Activated CD4-positive, alpha-beta T cell treated with anti-CD3 and anti-CD28 coated beads, Interleukin-2, amount 50 U/mL, for 1 hour (primary cell): ENCODE measurements around the gene WDR82.

Experiments used
- DNase-seq: peaks from one replicate; pipeline ENCODE4 v3.0.0-alpha.2; 2020

WDR82 gene, protein sequence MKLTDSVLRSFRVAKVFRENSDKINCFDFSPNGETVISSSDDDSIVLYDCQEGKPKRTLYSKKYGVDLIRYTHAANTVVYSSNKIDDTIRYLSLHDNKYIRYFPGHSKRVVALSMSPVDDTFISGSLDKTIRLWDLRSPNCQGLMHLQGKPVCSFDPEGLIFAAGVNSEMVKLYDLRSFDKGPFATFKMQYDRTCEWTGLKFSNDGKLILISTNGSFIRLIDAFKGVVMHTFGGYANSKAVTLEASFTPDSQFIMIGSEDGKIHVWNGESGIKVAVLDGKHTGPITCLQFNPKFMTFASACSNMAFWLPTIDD

DNA sequence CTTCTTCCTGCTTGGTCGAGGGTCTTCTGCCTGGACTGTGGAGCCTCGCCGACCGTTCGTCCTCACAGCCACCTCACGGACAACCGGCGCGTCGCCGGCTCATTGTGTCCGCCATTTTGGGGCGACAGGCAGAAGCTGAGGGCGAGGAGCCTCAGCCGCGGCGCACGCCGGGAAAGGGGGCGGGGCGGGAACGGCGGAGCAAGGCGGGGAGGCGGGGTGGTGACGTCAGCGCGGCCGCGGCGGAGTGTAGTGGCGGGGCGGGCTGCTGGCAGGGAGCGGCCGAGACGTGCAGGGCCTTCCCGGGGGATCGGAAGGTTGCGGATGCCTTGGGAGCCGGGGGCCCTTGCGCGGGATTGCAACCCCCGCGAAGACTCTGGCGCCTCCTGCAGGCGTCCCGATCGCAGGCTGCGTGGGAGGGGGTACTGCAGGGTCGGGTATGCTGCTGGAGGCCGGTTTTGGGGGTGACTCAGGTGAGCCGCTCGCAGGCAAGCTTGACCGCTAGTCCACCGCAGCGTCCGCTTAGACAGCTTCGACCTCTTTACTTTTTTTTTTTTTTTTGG is at the start of gene WDR82:
WDR82 (minus strand) TSS at position 140 of the 560 bp plus-strand sequence. CDS start 288 bp downstream, outside the sequence.
- DNase-seq, result peak; percentile 98

DNA sequence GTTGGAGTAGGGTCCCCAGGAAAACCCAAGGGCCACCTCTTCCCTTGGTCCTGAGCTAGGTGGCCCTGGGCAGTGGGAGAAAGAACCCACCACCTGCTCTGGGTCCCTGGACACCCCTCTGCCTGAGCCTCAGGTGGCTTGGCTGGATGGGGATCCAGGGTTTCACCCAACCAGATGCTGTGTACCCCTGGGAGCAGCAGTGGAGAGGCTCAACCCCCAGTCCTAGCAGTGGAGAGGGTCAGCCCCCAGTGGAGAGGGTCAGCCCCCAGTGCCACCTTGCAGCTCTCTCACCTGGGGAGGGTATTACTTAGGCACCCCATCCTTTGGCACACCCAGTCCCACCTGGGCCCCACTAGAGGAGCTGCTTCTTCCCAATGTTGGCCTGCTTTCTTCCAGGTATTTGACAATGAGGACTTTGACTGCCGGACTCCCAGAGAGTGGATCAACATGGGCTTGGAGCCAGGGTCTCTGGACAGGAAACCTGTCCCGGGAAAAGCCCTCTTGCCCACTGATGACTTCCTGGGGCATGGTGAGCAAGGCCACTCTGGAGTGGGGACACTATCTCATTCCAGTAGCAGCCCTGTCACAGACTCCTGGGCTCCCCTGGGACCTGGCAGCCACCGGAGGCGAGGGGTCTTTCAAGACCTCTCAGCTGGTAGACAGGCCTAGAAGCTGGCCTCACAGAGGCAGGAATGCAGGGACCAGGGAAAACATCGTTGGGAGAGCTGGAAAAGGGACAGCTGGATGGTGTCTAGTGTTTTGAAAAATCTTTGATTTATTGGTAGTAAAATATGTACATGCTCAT is 49.2 kb upstream of the WDR82 start:
- no peak for DNase-seq

DNA sequence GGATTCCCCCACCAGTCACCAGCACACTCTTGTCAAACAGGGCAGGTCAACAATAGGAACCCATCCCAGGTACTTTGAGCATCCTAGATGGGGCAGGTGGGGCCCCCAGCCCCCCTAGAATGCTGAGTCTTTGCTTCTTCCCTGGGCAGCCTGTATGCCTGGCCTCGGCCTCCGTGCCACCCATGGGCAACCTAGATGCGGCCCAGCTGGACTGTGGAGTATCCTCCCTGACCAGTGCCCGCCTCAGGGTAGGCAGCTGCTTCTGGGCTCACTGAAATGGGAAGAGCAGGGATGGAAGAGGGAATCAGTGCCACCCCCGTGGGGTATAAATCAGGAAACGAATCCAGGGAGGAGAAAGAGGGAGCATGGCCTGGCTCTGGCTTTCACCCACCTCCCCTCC is 48.5 kb upstream of the WDR82 start:
- no peak for DNase-seq

DNA sequence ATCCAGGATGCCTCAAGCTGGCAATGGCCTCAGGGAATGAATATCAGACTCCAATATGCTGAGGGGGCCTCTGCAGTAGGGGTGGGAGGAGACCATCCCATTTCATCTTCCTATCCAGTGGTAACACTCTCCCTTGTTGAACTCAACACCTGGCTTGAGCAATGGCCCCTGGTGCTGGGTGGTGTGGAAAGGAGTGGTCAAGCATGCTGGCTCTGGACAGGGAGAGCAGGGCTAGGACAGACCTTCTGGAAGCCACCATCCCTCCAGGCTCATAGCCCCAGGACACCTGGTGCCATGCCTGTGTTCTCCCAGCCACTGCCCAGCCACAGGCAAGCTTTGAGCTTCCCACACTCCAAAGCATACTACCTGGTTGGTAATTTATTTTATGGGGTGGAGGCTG is 47.2 kb upstream of the WDR82 start:
- DNase-seq, result no peak

DNA sequence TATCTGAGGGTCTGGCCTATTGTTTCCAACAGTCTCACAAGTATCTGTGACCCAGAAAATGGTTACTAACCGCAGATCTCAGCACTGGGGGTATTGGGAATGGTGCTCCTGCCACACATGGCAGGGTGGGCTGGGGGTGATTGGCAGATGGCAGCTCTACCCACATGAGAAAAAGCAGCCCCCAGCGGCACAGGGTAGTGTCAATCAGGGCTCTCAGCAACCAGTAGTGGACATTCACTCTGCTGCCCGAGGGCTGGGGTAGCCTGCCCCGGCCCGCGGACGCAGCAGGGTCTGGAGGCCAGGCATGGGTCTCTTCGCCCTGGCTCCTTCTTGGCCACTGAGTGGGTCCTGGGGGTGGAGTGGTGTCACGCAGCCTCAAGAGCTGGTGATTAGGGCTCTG is 46.2 kb upstream of the WDR82 start:
- DNase-seq, result no peak

DNA sequence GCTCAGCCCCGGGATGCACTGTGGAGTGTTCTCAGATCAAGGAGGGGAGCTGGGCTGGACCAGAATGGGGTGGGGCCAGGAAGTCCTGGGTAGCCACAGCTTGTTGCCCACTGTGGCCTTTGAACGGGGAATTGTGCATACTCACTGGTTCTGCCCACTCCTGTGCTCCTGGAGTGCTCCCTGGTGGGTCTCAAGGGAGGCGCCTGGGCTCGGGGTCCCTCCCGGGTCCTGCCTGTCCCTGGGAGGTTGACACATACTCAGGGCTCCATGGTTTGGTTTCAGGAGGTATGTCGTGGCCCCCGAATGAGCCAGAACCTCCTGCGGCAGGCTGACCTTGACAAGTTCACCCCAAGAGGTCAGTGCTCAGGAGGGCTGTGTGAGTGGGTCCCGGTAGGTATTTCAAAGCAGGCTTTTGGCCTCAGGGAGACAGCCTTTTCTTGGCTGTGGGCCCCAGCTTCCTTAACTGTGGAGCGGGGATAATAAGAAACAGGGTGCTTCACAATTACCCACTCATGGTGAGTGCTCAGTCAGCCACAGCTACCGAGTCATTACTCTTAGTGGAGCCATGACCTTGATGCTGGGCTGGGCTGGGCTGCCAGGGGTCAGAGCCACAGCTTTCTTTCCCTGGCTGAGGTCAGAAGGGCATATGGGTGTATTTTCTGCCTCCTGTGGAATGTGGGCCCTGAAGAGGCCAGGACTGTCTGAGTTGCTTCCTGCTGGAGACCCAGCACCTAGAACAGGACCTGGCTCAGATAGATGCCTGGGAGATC is 45.3 kb upstream of the WDR82 start:
- DNase-seq, result no peak

DNA sequence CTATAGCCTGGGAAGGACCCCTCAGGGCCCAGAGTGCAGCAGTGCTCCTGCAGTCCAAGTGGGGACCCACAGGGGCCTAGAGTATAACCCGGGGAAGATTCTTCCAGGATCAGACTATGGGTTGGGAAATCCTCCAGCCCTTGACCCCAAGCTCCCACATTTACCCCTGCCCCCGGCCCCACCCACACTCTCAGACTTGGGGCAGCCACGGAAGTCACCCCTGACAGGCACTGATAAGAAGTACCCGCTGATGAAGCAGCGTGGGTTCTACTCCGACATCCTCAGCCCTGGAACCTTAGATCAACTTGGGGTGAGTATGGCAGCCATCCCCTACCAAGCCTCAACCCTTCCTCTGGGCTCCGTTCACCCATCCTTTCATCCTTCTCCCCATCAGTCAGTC is 44.0 kb upstream of the WDR82 start:
- DNase-seq, result no peak

DNA sequence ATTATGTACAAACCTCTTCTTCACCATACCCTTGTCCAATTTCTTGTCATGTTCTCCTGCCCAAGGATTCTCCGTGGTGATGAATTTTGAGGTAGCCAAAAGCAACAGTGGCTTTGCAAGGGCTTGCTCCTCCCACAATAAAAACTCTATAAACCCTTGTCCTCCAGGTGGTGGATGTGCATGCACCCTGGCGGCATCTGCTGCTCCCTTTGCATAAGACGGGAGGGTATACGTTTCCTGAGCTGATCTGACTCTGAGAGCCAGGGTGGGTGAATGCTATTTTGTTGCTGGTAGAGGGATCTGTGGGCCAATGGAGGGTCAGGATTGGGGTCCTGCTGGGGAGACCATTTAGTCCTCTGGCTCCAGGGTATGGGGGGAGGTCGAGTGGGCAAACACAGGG is 43.0 kb upstream of the WDR82 start:
- DNase-seq, result no peak

DNA sequence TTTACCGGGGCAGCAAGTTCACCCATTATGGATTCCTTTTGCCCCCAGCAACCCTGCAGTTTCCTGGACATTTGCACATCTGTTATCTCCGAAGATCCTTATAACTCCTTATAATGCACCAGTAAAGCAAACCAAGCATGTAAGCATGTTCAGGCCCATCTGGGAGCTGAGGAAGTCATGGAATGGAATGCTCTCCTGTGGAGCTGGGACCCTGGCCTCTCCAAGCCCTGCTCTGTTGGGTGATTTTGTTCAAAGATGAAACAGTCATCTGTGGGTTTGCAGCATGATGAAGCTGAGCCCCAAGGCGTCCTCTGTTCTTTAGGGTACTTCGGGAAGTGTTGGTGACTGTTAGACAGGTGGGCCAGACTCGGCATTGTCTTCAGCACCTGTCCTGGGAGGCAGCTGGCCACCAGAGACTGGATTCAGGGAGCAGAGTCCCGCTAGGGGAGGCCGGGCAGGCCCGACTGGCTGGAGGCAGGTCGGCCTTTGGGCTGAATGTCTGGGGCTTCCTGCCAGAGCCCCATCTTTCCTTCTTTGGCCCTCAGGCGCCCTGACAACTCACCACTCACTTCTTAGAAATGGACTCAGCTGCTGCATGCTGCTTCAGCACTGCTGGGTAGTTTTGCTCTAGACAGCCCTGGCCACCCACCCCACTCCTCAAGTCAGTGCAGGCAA is 41.6 kb upstream of the WDR82 start:
- no peak for DNase-seq

DNA sequence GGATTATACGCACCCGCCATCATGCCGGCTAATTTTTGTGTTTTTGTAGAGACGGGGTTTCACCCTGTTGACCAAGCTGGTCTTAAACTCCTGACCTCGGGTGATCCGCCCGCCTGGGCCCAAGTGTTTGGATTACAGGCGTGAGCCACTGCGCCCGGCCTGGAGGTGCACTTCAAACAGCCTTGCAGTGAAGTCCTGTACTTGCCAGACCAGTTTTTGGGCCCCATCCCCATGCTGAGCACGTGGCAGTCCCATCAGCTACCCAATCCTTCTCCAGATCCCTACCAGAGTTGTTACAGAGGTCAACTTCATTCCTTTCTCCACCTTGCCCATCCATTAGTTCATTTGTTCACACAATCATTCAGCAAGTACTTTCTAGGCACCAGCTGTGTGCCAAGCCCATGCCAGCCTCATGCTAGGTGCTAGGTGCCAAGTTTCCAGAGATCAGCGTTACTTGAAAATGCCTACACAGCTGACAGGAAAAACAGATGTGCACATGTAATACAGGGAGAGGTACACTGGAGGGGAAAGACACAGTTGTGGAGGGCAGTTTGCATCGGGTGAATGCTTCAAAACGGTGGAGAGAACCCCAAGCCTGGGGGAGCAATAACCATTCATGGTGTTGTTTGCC is 39.9 kb upstream of the WDR82 start:
- no peak for DNase-seq

DNA sequence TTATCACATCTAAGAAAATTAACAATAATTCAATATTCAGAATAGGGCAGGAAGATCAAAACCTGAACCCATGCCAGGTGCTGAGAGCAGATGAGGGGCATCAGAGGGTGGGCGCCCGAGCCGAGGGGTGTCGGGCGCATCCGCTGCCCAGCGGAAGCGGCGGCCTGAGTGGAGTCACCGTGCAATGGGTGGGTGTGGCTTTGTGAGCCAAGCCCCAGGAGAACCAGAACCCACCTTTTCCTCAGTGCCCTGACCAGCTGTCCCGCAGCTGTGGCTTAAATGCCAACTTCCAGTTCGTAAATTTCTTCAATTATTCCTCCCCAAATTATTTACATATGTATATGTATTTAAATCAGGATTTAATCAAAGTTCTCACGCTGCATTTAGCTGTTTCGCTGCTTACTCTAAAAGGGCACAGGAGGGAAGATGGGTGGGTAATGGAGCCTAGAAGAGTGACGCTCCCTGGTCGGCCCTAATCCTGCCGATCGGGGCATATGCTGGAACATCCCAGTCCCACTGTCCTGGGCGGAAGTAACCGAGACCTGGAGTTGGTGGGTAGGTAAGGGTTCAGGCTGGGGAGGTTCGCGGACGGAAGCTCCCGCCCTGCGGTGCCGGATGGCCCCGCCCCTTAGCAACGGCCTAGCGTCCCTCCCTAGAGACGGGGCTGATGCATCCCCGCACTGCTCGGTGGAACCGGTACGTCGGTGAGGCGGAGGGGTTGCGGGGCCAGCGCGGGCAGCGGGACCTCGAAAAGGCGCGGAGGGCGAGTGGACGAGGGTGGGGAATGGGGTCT is 39.0 kb upstream of the WDR82 start:
- peak; percentile 70 for DNase-seq

DNA sequence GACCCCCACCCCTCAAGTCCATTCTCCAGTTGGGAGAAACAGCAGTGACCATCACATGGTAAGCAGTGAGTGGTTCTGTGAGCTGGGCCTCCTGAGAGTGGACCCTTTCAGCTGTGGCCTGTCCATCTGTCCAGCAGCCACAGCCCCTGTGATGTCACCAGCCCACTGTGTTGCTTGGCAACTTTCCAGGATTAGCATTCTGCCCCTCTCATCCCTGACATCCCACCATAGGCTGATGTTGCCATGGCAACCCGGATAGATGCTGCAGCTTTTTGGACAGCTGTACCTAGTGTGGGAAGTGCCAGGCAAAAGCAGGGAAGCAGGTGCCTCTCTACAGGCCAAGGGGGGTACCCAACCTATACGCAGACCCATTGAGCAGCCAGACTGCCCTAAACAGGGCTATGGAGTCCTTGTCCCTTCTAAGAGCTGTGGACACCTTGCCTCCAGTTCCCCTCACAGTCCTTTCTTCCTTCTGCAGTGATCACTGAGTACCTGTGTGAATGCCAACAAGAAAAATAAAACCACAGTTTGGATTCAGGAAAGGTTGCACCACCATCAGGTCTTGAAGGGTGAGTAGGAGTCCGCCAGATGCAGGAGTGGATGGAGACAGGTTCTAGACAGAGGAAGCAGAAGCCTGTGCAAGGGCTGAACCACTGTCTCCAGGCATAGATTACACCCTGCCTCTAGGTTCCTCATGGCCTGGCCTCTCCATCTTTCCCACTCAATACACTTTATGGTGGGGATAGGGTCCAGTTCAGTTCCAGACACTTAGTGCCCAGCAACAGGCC is 37.7 kb upstream of the WDR82 start, which contains the start of gene DNAH1:
DNAH1 (plus strand) TSS at position 343 of the 788 bp plus-strand sequence. CDS start 6,124 bp downstream, outside the sequence.
- DNase-seq, result no peak

DNA sequence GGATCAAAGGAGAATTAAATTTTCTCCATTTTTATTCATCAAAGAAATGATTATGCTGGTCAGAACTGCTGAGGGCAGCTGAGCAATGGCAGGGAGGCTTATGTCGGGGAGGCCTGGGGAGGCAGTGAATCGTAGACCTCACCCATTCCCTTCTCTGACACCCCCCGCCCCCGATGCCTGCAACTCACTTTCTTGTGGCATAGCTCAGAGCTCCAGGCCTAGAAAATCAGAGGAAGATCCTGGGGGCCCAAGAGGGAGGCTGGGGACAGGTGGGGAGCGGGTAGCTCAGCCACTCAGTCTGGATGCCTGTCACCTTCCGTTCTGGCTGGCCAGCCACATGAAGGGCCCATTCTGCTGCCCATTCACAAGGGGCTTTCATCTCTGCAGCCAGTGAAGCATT is 36.6 kb upstream of the WDR82 start:
- DNase-seq, result no peak

DNA sequence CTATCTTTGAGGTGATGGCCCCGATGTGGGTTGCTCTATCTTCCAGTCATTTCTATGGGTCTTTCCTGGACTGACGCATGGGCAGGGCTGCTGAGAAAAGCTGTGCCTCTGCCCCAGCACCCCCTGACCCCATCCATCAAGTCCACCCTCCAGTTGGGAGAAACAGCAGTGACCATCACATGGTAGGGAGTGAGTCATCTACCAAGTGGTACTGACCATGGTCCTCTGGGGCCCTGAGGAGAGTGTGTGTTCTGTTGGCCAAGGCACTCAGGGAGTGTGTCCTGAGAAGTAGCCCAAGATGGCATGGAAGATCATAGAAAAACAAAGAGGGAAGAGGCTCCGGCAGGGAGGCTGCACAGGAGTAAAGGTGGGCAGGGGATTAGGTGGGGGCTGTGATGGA is 36.0 kb upstream of the WDR82 start:
- DNase-seq, result no peak

DNA sequence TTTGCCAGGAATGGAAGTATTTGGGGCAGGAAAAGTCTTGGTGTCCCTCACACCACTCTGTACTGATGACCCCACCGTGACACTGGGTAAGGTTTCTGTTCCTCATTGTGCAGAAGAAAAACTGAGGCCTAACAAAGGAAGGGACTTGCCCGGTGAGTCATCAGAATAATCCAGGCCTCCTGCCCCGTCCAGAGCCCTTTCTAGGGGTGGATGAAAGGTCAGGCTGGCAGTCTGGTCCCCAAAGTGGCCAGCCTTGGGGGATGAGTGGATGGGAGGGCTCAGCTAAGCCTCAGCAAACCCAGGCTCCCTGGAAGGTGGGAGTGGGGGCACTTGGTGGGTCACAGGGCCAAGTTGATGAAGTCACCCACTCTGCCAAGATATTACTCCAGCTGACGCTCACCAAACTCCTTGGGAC is 35.3 kb upstream of the WDR82 start:
- no peak for DNase-seq

DNA sequence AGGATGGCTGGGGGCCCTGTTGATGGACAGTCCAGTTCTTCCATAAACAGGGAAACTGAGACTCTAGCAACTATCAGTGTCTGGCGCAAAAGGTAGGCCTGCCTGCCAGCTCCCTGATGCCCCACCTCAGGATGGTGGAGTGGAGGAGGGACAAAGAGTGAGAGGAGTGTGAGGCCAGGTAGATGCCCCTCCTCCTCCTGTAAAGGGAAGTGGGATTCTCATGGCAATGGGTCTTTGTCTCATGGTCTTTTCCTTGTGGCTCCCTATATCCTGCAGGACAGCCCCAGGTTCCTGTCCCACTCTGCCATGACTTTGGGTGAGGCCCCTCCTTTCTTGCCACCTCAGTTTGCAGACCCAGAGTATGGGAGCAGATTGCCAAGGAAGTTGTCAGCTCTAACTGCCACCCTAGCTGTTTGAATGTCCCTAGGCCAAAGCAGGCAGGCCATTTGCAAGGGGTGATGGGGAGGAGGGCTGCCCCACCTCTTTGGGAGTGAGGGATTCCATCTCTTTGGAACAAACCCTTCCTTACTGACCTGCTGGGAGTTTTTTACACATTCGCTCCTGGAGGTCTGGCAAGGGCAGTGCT is 34.8 kb upstream of the WDR82 start:
- no peak for DNase-seq

DNA sequence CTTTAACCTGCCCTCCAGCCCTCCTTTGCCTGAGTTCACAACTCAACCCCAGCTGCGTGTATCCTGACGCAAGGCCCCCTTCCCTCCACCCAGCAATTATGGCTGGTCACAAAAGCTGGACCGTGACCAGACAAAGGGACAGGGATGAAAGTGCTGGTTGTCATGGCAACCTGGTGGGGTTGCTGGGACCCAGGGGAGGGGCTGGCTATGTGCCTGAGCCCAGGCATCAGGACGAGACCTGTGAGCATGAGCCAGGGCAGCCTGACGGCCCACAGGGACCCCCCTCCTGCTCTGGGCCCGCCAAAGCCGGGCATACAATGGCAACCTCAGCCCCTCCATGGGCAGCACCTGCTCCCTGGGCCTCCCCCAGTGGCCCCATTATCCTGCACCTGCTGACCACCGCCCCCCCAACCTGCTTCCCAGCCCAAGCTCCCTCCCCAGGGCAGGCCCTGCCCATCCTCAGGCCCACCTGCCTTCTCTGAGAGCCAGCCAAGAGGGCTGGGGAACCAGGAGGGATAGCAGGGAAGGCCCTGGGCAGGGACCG is 33.2 kb upstream of the WDR82 start:
- no peak for DNase-seq

DNA sequence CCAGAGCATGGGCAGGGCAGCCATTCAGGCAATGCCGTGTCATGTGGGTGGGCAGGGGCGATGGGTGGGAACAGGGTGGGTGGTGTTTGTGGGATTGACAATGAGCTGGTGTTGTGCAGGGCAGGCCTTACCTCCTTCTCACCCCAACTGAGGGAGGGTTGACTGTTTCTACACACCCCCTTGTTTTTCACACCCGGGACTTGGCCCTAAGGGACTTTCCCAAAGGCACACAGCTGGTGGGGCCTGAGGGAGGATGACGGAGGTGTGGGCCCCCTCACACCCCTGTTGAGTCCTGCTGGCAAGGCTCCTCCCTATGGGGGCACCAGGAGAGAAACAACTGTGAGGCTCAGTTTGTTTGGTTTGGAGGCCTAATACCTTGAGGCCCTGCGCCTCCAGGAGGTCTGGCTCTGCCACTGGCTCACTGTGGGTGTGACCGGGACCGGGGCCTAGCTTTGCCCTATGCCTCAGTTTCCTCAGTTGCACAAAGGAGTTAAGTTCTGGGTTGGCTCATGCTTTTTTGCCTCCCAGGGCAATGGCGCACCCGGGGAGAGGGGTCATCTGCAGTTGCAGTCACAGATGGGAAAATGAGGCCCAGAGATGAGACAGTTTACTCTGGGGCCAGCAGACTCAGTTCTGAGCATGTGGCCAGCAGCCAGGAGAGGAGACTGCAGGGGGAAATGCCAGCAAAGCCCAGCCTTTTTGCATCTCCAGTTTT is 32.6 kb upstream of the WDR82 start:
- peak; percentile 9 for DNase-seq

DNA sequence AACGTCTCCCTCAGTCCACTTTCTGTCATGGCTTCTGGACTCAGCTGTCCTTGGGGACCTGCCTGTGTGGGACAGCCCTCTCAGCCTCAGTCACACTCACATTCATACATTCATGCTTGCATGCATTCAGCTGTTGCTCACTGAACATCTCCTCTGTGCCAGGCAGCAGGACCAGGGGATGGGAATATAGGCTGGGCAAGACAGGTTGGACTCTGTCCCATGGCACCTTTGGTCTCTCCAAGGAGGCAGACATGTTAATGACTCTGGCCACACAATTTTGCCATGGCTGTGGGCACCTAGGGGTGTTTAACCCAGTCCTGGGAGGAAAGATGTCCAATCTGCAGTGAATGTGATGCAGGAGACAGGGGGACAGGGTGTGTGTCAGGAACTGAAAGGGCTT is 29.9 kb upstream of the WDR82 start:
- no peak for DNase-seq
